Smooth muscle cell (in vitro differentiated cells): ENCODE measurements around the gene TDRD7. TPM values are rescaled to one million over a fixed set of nuclear protein-coding genes. Genes with fewer than 3 reads are reported as not detected.

Experiments used
- DNase-seq: peaks from one replicate; lab custom pipeline; 2025; ENCODE audit not compliant: unreplicated experiment; lab: John Stamatoyannopoulos, UW
- H2AFZ ChIP-seq: fragments of 200-600 bp; sonication (generic); 2 replicates; pipeline ENCODE4 v1.6.0; 2016; ENCODE audit warnings: antibody characterized with exemption, low read depth, mild to moderate bottlenecking
- H3F3A ChIP-seq: fragments of 200-600 bp; sonication (generic); 2 replicates; pipeline ENCODE4 v1.6.0; 2017; ENCODE audit warnings: antibody characterized with exemption, low read depth
- H3K27ac ChIP-seq: fragments of 200-600 bp; sonication (generic); 2 replicates; pipeline ENCODE4 v1.5.1; 2016; ENCODE audit warnings: low read depth, mild to moderate bottlenecking
- H3K27me3 ChIP-seq: fragments of 200-600 bp; sonication (generic); 2 replicates; pipeline ENCODE4 v1.6.1; 2016; ENCODE audit warnings: low read depth, mild to moderate bottlenecking
- H3K36me3 ChIP-seq: fragments of 200-600 bp; sonication (generic); 2 replicates; pipeline ENCODE4 v1.5.1; 2016; ENCODE audit warnings: low read depth
- H3K4me1 ChIP-seq: fragments of 200-600 bp; sonication (generic); 2 replicates; pipeline ENCODE4 v1.5.1; 2016; ENCODE audit warnings: low read depth
- H3K4me2 ChIP-seq: fragments of 200-600 bp; sonication (generic); 2 replicates; pipeline ENCODE4 v1.6.0; 2016; ENCODE audit warnings: mild to moderate bottlenecking
- H3K4me3 ChIP-seq: fragments of 200-600 bp; sonication (generic); 2 replicates; pipeline ENCODE4 v1.5.1; 2016; ENCODE audit warnings: mild to moderate bottlenecking
- H3K79me2 ChIP-seq: fragments of 200-600 bp; sonication (generic); 2 replicates; pipeline ENCODE4 v1.6.0; 2016; ENCODE audit warnings: low read depth, mild to moderate bottlenecking
- H3K9ac ChIP-seq: fragments of 200-600 bp; sonication (generic); 2 replicates; pipeline ENCODE4 v1.6.0; 2016; ENCODE audit warnings: low read depth
- H3K9me3 ChIP-seq: fragments of 200-600 bp; sonication (generic); replicated peaks from 2 replicates; pipeline ENCODE4 v1.5.1; 2016; ENCODE audit warnings: low read depth
- H4K20me1 ChIP-seq: fragments of 200-600 bp; sonication (generic); 2 replicates; pipeline ENCODE4 v1.6.0; 2016; ENCODE audit warnings: low read depth
- WGBS: methylation state at CpG from one replicate; pipeline ENCODE4 v1.1.7; 2016; ENCODE audit warnings: low lambda C conversion rate; 5-methylcytosine and 5-hydroxymethylcytosine counted together
- polyA plus RNA-seq: library from polyadenylated mRNA; unstranded; fragments of >200 nt; fragmentation: Nextera tagmentation; extraction: Ambion mirVana; gene quantifications from 2 replicates; pipeline ENCODE4 v1.2.1, GENCODE V29; 2016
- total RNA-seq: library from RNA; depleted of rRNA; stranded (reverse); fragments of >200 nt; gene quantifications from 2 replicates; pipeline ENCODE4 v1.2.3, GENCODE V29; 2014
- TF ChIP-seq, protein P1 (sequence below): fragments of 200-600 bp; sonication (generic); IDR thresholded peaks from 2 replicates; pipeline ENCODE4 v1.5.1; 2017; ENCODE audit warnings: borderline replicate concordance, mild to moderate bottlenecking, antibody characterized with exemption; ENCODE audit not compliant: insufficient read depth, poor library complexity, severe bottlenecking

Gene TDRD7
- total and polyA plus RNA-seq, 2 experiments from 2014 or later = 1.5 to 3.4 TPM

- no peaks in the 10 kb centered on the region for H3K27me3 ChIP-seq
- H4K20me1 ChIP-seq = no peaks in the 10 kb centered on the region
- no peak overlapping the region for H3K27ac ChIP-seq
- no peak overlapping the region for H2AFZ ChIP-seq
- 24% methylated on average over 29 of the region's 30 CpGs for WGBS
- peak; percentile 17 for DNase-seq
- TF ChIP-seq, protein P1, sequence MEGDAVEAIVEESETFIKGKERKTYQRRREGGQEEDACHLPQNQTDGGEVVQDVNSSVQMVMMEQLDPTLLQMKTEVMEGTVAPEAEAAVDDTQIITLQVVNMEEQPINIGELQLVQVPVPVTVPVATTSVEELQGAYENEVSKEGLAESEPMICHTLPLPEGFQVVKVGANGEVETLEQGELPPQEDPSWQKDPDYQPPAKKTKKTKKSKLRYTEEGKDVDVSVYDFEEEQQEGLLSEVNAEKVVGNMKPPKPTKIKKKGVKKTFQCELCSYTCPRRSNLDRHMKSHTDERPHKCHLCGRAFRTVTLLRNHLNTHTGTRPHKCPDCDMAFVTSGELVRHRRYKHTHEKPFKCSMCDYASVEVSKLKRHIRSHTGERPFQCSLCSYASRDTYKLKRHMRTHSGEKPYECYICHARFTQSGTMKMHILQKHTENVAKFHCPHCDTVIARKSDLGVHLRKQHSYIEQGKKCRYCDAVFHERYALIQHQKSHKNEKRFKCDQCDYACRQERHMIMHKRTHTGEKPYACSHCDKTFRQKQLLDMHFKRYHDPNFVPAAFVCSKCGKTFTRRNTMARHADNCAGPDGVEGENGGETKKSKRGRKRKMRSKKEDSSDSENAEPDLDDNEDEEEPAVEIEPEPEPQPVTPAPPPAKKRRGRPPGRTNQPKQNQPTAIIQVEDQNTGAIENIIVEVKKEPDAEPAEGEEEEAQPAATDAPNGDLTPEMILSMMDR = peak; percentile 100
- no peak overlapping the region for H3K4me3 ChIP-seq
- no peaks in the 10 kb centered on the region for H3K4me1 ChIP-seq
- H3K9ac ChIP-seq = no peak overlapping the region
- no peaks in the 10 kb centered on the region for H3K36me3 ChIP-seq
- H3K4me2 ChIP-seq = no peak overlapping the region
- H3K79me2 ChIP-seq = no peaks in the 10 kb centered on the region
- no peaks in the 10 kb centered on the region for H3F3A ChIP-seq
- no peaks in the 10 kb centered on the region for H3K9me3 ChIP-seq
These were observed 25.0 kb upstream of the TDRD7 start for GRCh38 chr9:97386733-97387503.

DNA sequence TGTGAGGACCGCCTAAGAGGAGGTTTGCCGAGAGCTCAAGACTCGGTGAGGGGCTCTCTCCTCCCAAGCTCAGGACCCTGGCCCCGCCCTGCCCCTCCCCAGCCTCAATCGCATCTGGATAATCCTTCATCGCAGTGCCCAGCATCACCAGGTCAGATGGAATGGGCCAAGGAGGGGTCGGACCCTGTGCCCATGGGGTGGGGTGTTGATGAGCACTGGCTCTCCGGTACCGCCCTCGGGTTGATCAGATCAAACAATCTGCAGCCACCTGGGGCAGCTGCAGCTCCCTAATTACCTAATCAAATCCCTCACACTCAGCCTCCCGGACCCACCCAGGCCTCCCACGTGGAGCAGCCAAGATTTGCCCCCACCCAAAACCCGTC, 24.4 kb upstream of the TDRD7 start:
- Histone ChIP-seq H3K9me3 (no peaks in the 10 kb centered on the region), H3K4me3 (no peak overlapping the region), H3K27ac (no peak overlapping the region), H3K27me3 (no peaks in the 10 kb centered on the region), H3K79me2 (no peaks in the 10 kb centered on the region), H3F3A (no peaks in the 10 kb centered on the region), H2AFZ (no peak overlapping the region), H4K20me1 (no peaks in the 10 kb centered on the region), H3K9ac (no peak overlapping the region), H3K36me3 (no peaks in the 10 kb centered on the region), H3K4me2 (no peak overlapping the region), H3K4me1 (no peaks in the 10 kb centered on the region)
- WGBS = 65% methylated on average over 9 of the region's 13 CpGs
- no peak for DNase-seq
- TF ChIP-seq, protein P1 = no peak

- H3K27me3 ChIP-seq = no peaks in the 10 kb centered on the region
- no peak overlapping the region for H3K27ac ChIP-seq
- no peaks in the 10 kb centered on the region for H3K4me1 ChIP-seq
- 88% methylated on average over 5 of the region's 5 CpGs for WGBS
- TF ChIP-seq, protein P1 = no peak
- no peaks in the 10 kb centered on the region for H3K36me3 ChIP-seq
- no peaks in the 10 kb centered on the region for H3F3A ChIP-seq
- H4K20me1 ChIP-seq = no peaks in the 10 kb centered on the region
- no peaks in the 10 kb centered on the region for H3K79me2 ChIP-seq
- no peak overlapping the region for H3K4me3 ChIP-seq
- H2AFZ ChIP-seq = no peak overlapping the region
- H3K9me3 ChIP-seq = no peaks in the 10 kb centered on the region
- no peak for DNase-seq
- H3K4me2 ChIP-seq = no peak overlapping the region
- no peak overlapping the region for H3K9ac ChIP-seq
These were observed 23.8 kb upstream of the TDRD7 start for GRCh38 chr9:97387936-97388684.
